Measurements from ENCODE around the gene SETD7.

Gene SETD7

DNA sequence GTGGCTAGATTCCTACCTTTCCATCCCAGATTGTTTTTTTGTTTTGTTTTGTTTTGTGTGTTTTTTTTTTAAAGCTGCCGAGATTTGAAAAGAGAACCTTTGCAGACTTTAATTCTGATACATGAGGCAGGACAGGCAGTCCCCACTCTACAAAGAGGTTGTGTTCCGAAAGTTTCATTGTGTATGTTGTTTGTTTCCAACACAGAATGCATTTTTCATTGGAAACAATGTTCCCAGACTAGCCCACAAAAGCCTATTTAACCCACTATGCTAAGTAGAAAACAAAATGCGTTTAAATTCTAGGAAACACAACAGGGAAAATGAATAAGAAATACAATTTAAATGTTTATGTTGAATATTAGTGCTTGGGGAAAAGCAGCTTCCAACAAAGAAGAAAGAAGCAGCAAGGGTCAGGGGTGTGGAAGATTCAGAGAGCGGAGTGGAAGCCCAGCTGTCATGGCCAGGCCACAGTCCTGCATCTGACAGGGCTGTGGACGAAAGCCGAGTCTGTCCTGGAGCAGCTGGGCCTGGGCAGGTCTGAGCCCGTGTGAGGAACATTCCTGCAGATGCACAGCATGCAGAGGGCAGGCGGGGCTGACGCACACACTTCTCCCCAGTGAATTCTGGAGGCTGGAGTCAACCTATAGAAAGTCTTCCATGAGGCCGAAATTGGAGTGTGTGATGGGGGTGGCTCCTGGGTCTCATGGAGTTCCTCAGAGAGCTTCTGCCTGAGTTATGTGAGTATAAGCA lies 12.4 kb upstream of the SETD7 start:
- Histone ChIP-seq H3K9me3 (ENCODE audit: insufficient read depth, low read length) (no peaks in the 10 kb centered on the region), H3K79me2 (ENCODE audit: insufficient read depth, low read length) (no peaks in the 10 kb centered on the region), H3F3A (ENCODE audit: insufficient read depth) (no peaks in the 10 kb centered on the region), H3K4me2 (ENCODE audit: low read depth, low read length, poor library complexity, severe bottlenecking) (no peak overlapping the region), H4K20me1 (ENCODE audit: low read depth, low read length) (no peaks in the 10 kb centered on the region), H3K4me3 (ENCODE audit: insufficient read depth, low read length, poor library complexity, severe bottlenecking) (no peak overlapping the region), H3K27me3 (ENCODE audit: low read length) (no peaks in the 10 kb centered on the region), H3K9ac (ENCODE audit: low read length) (no peak overlapping the region), H3K36me3 (ENCODE audit: low read length) (no peaks in the 10 kb centered on the region), H2AFZ (ENCODE audit: low read depth, low read length, severe bottlenecking) (no peak overlapping the region), H3K27ac (ENCODE audit: low read depth, low read length) (no peak overlapping the region), H3K9me2 (replicated peaks; ENCODE audit: insufficient read depth, low read length) (no peaks in the 10 kb centered on the region)
- TF ChIP-seq, protein P1, sequence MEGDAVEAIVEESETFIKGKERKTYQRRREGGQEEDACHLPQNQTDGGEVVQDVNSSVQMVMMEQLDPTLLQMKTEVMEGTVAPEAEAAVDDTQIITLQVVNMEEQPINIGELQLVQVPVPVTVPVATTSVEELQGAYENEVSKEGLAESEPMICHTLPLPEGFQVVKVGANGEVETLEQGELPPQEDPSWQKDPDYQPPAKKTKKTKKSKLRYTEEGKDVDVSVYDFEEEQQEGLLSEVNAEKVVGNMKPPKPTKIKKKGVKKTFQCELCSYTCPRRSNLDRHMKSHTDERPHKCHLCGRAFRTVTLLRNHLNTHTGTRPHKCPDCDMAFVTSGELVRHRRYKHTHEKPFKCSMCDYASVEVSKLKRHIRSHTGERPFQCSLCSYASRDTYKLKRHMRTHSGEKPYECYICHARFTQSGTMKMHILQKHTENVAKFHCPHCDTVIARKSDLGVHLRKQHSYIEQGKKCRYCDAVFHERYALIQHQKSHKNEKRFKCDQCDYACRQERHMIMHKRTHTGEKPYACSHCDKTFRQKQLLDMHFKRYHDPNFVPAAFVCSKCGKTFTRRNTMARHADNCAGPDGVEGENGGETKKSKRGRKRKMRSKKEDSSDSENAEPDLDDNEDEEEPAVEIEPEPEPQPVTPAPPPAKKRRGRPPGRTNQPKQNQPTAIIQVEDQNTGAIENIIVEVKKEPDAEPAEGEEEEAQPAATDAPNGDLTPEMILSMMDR (IDR thresholded peaks at IDR 0.05; ENCODE audit: insufficient read depth, low read length, poor library complexity, severe bottlenecking) = no peak
- TF ChIP-seq EZH2phosphoT487 (conservative IDR thresholded peaks at IDR 0.05; ENCODE audit: low read length) = no peak

DNA sequence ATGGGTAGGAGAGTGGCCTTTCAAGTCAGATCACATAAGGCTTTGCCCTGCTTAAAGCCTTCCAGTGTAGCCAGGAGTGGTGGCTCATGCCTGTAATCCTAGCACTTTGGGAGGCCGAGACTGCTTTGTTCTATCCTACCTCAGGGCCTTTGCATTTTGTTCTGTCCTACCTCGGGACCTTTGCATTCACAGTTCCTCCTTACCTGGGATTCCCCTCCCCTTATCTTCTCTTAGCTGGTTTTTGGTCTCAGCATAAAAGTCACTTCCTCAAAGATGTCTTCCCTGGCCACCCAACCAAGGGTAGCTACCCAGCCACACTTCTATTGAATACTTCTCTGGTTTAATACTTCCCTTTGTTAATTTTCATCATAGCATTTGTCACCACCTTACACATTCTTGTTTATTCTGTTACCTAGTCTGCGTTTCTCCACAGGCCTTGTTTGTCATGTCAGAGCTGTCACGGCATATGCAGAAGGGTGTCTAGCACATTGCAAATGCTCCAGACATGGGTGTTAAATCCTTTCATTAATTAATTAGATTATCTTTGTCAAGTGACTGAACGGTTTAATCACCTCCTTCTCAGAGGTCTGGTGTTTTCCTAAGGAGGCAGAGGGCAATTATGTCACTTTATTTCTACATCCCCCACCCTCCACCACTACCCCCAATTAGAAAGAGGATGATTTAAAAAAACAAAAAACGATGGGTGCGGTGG lies 11.3 kb upstream of the SETD7 start:
- no peaks in the 10 kb centered on the region for H3K9me2 ChIP-seq (replicated peaks; ENCODE audit: insufficient read depth, low read length)
- H2AFZ ChIP-seq (ENCODE audit: low read depth, low read length, severe bottlenecking) = no peak overlapping the region
- H3K79me2 ChIP-seq (ENCODE audit: insufficient read depth, low read length) = no peaks in the 10 kb centered on the region
- H3K9me3 ChIP-seq (ENCODE audit: insufficient read depth, low read length) = no peaks in the 10 kb centered on the region
- H3K4me3 ChIP-seq (ENCODE audit: insufficient read depth, low read length, poor library complexity, severe bottlenecking) = no peak overlapping the region
- H3K27ac ChIP-seq (ENCODE audit: low read depth, low read length) = no peak overlapping the region
- H3K9ac ChIP-seq (ENCODE audit: low read length) = no peak overlapping the region
- no peaks in the 10 kb centered on the region for H3K36me3 ChIP-seq (ENCODE audit: low read length)
- H3K27me3 ChIP-seq (ENCODE audit: low read length) = no peaks in the 10 kb centered on the region
- no peaks in the 10 kb centered on the region for H3F3A ChIP-seq (ENCODE audit: insufficient read depth)
- no peak overlapping the region for H3K4me2 ChIP-seq (ENCODE audit: low read depth, low read length, poor library complexity, severe bottlenecking)
- TF ChIP-seq EZH2phosphoT487 (conservative IDR thresholded peaks at IDR 0.05; ENCODE audit: low read length) = no peak
- TF ChIP-seq, protein P1 (IDR thresholded peaks at IDR 0.05; ENCODE audit: insufficient read depth, low read length, poor library complexity, severe bottlenecking) = no peak
- H4K20me1 ChIP-seq (ENCODE audit: low read depth, low read length) = no peaks in the 10 kb centered on the region

DNA sequence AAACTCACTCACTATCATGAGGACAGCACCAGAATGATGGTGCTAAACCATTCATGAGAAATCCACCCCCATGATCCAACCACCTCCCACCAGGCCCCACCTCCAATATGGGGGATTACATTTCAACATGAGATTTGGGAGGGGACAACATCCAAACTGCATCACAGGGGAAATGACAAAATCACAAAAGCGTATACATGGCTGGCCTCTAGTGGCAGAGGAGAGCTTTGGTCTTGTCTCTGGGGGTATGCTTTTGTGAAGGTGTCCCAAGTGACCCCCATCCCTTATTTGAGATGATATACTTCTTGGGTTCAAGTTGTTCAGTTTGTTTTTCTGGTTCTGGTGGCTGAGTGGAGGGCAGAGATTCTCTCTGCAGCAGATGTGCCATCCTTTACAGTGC lies 8.5 kb upstream of the SETD7 start:
- Histone ChIP-seq H3F3A (ENCODE audit: insufficient read depth) (no peaks in the 10 kb centered on the region), H3K9ac (ENCODE audit: low read length) (no peak overlapping the region), H3K4me2 (ENCODE audit: low read depth, low read length, poor library complexity, severe bottlenecking) (no peak overlapping the region), H3K79me2 (ENCODE audit: insufficient read depth, low read length) (no peaks in the 10 kb centered on the region), H3K4me3 (ENCODE audit: insufficient read depth, low read length, poor library complexity, severe bottlenecking) (no peak overlapping the region), H2AFZ (ENCODE audit: low read depth, low read length, severe bottlenecking) (no peak overlapping the region), H3K9me2 (replicated peaks; ENCODE audit: insufficient read depth, low read length) (no peaks in the 10 kb centered on the region), H4K20me1 (ENCODE audit: low read depth, low read length) (no peaks in the 10 kb centered on the region), H3K36me3 (ENCODE audit: low read length) (no peaks in the 10 kb centered on the region), H3K27me3 (ENCODE audit: low read length) (no peaks in the 10 kb centered on the region), H3K27ac (ENCODE audit: low read depth, low read length) (no peak overlapping the region), H3K9me3 (ENCODE audit: insufficient read depth, low read length) (no peaks in the 10 kb centered on the region)
- TF ChIP-seq, protein P1 (IDR thresholded peaks at IDR 0.05; ENCODE audit: insufficient read depth, low read length, poor library complexity, severe bottlenecking) = no peak
- no peak for TF ChIP-seq EZH2phosphoT487 (conservative IDR thresholded peaks at IDR 0.05; ENCODE audit: low read length)

Measured in SU-DHL-6 (cell line).